Kidney epithelial cell (primary cell): ENCODE data around the gene MMP23B. TPM values are rescaled to one million over a fixed set of nuclear protein-coding genes. Genes with fewer than 3 reads are reported as not detected.
"Not testable (repeated sequence)": the region's sequence is repeated elsewhere in the genome, so short reads cannot be mapped to it uniquely, and the experiment has no call there.

ENCODE experiments used
- DNase-seq: peaks from one replicate; pipeline ENCODE4 v3.0.0-alpha.2; 2010; ENCODE audit warnings: low read depth
- H3K27me3 ChIP-seq: 2 replicates; pipeline ENCODE4 v1.6.0; 2011; ENCODE audit warnings: low read length; ENCODE audit not compliant: control insufficient read depth, insufficient read depth
- H3K36me3 ChIP-seq: 2 replicates; pipeline ENCODE4 v1.5.1; 2011; ENCODE audit warnings: low read length; ENCODE audit not compliant: control insufficient read depth, insufficient read depth
- H3K4me3 ChIP-seq: 2 replicates; pipeline ENCODE4 v1.5.1; 2011; ENCODE audit warnings: low read depth, mild to moderate bottlenecking, control low read depth, low read length
- CTCF ChIP-seq: IDR thresholded peaks from 2 replicates; pipeline ENCODE4 v1.5.1; 2011; ENCODE audit warnings: mild to moderate bottlenecking, moderate library complexity, low read length, control low read depth, inconsistent platforms; ENCODE audit not compliant: insufficient read depth, poor library complexity, severe bottlenecking
- total RNA-seq: library from RNA; depleted of rRNA; stranded (reverse); fragments of >200 nt; gene quantifications from 2 replicates; pipeline ENCODE4 v1.2.3, GENCODE V29; 2015

MMP23B gene
- total RNA-seq, 1 donor from 2014 or later: 6.5 TPM

- not testable (repeated sequence) for DNase-seq, H3K4me3 ChIP-seq, H3K36me3 ChIP-seq, H3K27me3 ChIP-seq
Measured at GRCh38 chr1:1664318-1664717, 32.3 kb downstream of the MMP23B start.

- peaks cover 2% of the 10 kb centered on the region for H3K36me3 ChIP-seq
- no peak overlapping the region for H3K4me3 ChIP-seq
- no peaks in the 10 kb centered on the region for H3K27me3 ChIP-seq
- no peak for DNase-seq
- no peak for TF ChIP-seq CTCF
Measured at GRCh38 chr1:1664941-1665814, 33.2 kb downstream of the MMP23B start.

GRCh38 chr1:1665815-1666251 lies 33.9 kb downstream of the MMP23B start:
- DNase-seq: no peak
- Histone ChIP-seq H3K36me3 (peaks cover 2% of the 10 kb centered on the region), H3K4me3 (no peak overlapping the region), H3K27me3 (no peaks in the 10 kb centered on the region)
- peak; percentile 50 for TF ChIP-seq CTCF

GRCh38 chr1:1666526-1666925 lies 34.6 kb downstream of the MMP23B start:
- TF ChIP-seq CTCF: no peak
- no peak for DNase-seq
- Histone ChIP-seq H3K4me3 (no peak overlapping the region), H3K36me3 (peaks cover 2% of the 10 kb centered on the region), H3K27me3 (no peaks in the 10 kb centered on the region)

GRCh38 chr1:1669468-1670440 lies 37.8 kb downstream of the MMP23B start:
- no peak for TF ChIP-seq CTCF
- Histone ChIP-seq H3K4me3 (no peak overlapping the region), H3K27me3 (no peaks in the 10 kb centered on the region), H3K36me3 (peaks cover 2% of the 10 kb centered on the region)
- DNase-seq: no peak

- DNase-seq: no peak
- Histone ChIP-seq H3K4me3 (no peak overlapping the region), H3K27me3 (no peaks in the 10 kb centered on the region), H3K36me3 (no peaks in the 10 kb centered on the region)
- no peak for TF ChIP-seq CTCF
Measured at GRCh38 chr1:1670866-1671265, 38.9 kb downstream of the MMP23B start.
